Measurements from ENCODE around the gene HCN1.
"Not testable (repeated sequence)": the region's sequence is repeated elsewhere in the genome, so short reads cannot be mapped to it uniquely, and the experiment has no call there.

The HCN1 gene

GRCh38 chr5:45609661-45610060 lies 86.5 kb downstream of the HCN1 start:
- no peak for DNase-seq

- DNase-seq: no peak
These were observed 92.1 kb downstream of the HCN1 start for GRCh38 chr5:45604092-45604491.

- DNase-seq: no peak
These were observed 94.8 kb downstream of the HCN1 start for GRCh38 chr5:45601424-45601823.

- no peak for DNase-seq
These were observed 99.9 kb downstream of the HCN1 start for GRCh38 chr5:45596320-45596719.

GRCh38 chr5:45586001-45586400 lies 110.2 kb downstream of the HCN1 start:
- DNase-seq: not testable (repeated sequence)

GRCh38 chr5:45578270-45578669 lies 117.9 kb downstream of the HCN1 start:
- no peak for DNase-seq

- DNase-seq: no peak
These were observed 127.4 kb downstream of the HCN1 start for GRCh38 chr5:45568813-45569212.

GRCh38 chr5:45542421-45542820 lies 153.8 kb downstream of the HCN1 start:
- no peak for DNase-seq

GRCh38 chr5:45533663-45534062 lies 162.5 kb downstream of the HCN1 start:
- no peak for DNase-seq

GRCh38 chr5:45532826-45533624 lies 163.2 kb downstream of the HCN1 start:
- DNase-seq: no peak

- DNase-seq: no peak
These were observed 175.1 kb downstream of the HCN1 start for GRCh38 chr5:45521067-45521466.

- no peak for DNase-seq
These were observed 183.7 kb downstream of the HCN1 start for GRCh38 chr5:45512521-45512920.

GRCh38 chr5:45509371-45509770 lies 186.8 kb downstream of the HCN1 start:
- no peak for DNase-seq

GRCh38 chr5:45508135-45508534 lies 188.0 kb downstream of the HCN1 start:
- no peak for DNase-seq

- no peak for DNase-seq
These were observed 189.0 kb downstream of the HCN1 start for GRCh38 chr5:45507178-45507577.

- not testable (repeated sequence) for DNase-seq
These were observed 197.2 kb downstream of the HCN1 start for GRCh38 chr5:45499006-45499405.

- DNase-seq: no peak
These were observed 204.8 kb downstream of the HCN1 start for GRCh38 chr5:45491368-45491767.

GRCh38 chr5:45484781-45485180 lies 211.4 kb downstream of the HCN1 start:
- DNase-seq: no peak

GRCh38 chr5:45454114-45454513 lies 242.1 kb downstream of the HCN1 start:
- no peak for DNase-seq

GRCh38 chr5:45444856-45445255 lies 251.3 kb downstream of the HCN1 start:
- not testable (repeated sequence) for DNase-seq

GRCh38 chr5:45440466-45440865 lies 255.7 kb downstream of the HCN1 start:
- no peak for DNase-seq

- no peak for DNase-seq
These were observed 258.4 kb downstream of the HCN1 start for GRCh38 chr5:45437752-45438151.

GRCh38 chr5:45417285-45417998 lies 278.7 kb downstream of the HCN1 start:
- DNase-seq: no peak
